Measurements from ENCODE around the gene C9orf72. TPM values are rescaled to one million over a fixed set of nuclear protein-coding genes. Genes with fewer than 3 reads are reported as not detected.
"Not testable (repeated sequence)": the region's sequence is repeated elsewhere in the genome, so short reads cannot be mapped to it uniquely, and the experiment has no call there.

C9orf72 gene
- total RNA-seq: 17.1 TPM

GRCh38 chr9:27572918-27573633 lies at the start of gene C9orf72:
C9orf72 (minus strand) TSS chr9:27573481; CDS start chr9:27567120, 6,361 bp downstream.
- Histone ChIP-seq H3K9me3 (peaks cover 0 to 2% of the 10 kb centered on the region in 2 donors), H3K4me1 (peaks cover 7 to 14% of the 10 kb centered on the region in 2 donors), H3K36me3 (no peaks in the 10 kb centered on the region), H3K4me3 (peak within 1 kb of the TSS; percentile 84 to 98), H3K27me3 (no peaks in the 10 kb centered on the region), H3K27ac (peak within 1 kb of the TSS; percentile 97 to 100)
- peak in 1 of 2 donors; percentile 85 for DNase-seq (ENCODE audit: low spot score in 2 of 2)
- intact Hi-C loops (cut with DNase I): loop anchor here (1.0 to 2.0 kb wide), 5 partner anchors 32 to 680 kb away; partner anchors contain the start of genes CAAP1, IFT74, MOB3B and PLAA
- no peak for TF ChIP-seq CTCF (IDR thresholded peaks at IDR 0.05)

- DNase-seq (ENCODE audit: low spot score in 2 of 2): no peak
- Histone ChIP-seq H3K9me3 (no peaks in the 10 kb centered on the region), H3K4me1 (no peaks in the 10 kb centered on the region), H3K27ac (no peak overlapping the region), H3K36me3 (no peaks in the 10 kb centered on the region), H3K27me3 (no peaks in the 10 kb centered on the region), H3K4me3 (no peak overlapping the region)
- no peak for TF ChIP-seq CTCF (IDR thresholded peaks at IDR 0.05)
- intact Hi-C loops (cut with DNase I): no loop called here
Observed at GRCh38 chr9:27622693-27623340, 49.5 kb upstream of the C9orf72 start.

GRCh38 chr9:27619743-27620142 lies 46.5 kb upstream of the C9orf72 start:
- intact Hi-C loops (cut with DNase I): no loop called here
- no peak for DNase-seq (ENCODE audit: low spot score in 2 of 2)
- Histone ChIP-seq H3K27ac (no peak overlapping the region), H3K4me3 (no peak overlapping the region), H3K9me3 (no peaks in the 10 kb centered on the region), H3K4me1 (no peaks in the 10 kb centered on the region), H3K36me3 (no peaks in the 10 kb centered on the region), H3K27me3 (no peaks in the 10 kb centered on the region)
- no peak for TF ChIP-seq CTCF (IDR thresholded peaks at IDR 0.05)

- intact Hi-C loops (cut with DNase I): no loop called here
- no peak for TF ChIP-seq CTCF (IDR thresholded peaks at IDR 0.05)
Observed at GRCh38 chr9:27618066-27618465, 44.8 kb upstream of the C9orf72 start.

GRCh38 chr9:27614551-27614950 lies 41.3 kb upstream of the C9orf72 start:
- Histone ChIP-seq H3K27me3 (no peaks in the 10 kb centered on the region), H3K4me1 (no peaks in the 10 kb centered on the region), H3K4me3 (no peak overlapping the region), H3K27ac (no peak overlapping the region), H3K36me3 (no peaks in the 10 kb centered on the region), H3K9me3 (no peaks in the 10 kb centered on the region)
- DNase-seq (ENCODE audit: low spot score in 2 of 2): no peak
- intact Hi-C loops (cut with DNase I): no loop called here
- no peak for TF ChIP-seq CTCF (IDR thresholded peaks at IDR 0.05)

More at GRCh38 chr9:27618066-27618465, 44.8 kb upstream of the C9orf72 start:
- DNase-seq (ENCODE audit: low spot score in 2 of 2): no peak
- Histone ChIP-seq H3K27me3 (no peaks in the 10 kb centered on the region), H3K4me3 (no peak overlapping the region), H3K4me1 (no peaks in the 10 kb centered on the region), H3K27ac (no peak overlapping the region), H3K36me3 (no peaks in the 10 kb centered on the region), H3K9me3 (no peaks in the 10 kb centered on the region)

GRCh38 chr9:27612036-27612435 lies 38.8 kb upstream of the C9orf72 start:
- H3K4me1 ChIP-seq; intact Hi-C loops (cut with DNase I); DNase-seq (ENCODE audit: low spot score in 2 of 2): not testable (repeated sequence)

More at GRCh38 chr9:27612036-27612435, 38.8 kb upstream of the C9orf72 start:
- H3K27ac ChIP-seq, H3K9me3 ChIP-seq, H3K4me3 ChIP-seq, H3K27me3 ChIP-seq, H3K36me3 ChIP-seq: not testable (repeated sequence)
